ENCODE results near the gene AKAP1.
"Not testable (repeated sequence)": the region's sequence is repeated elsewhere in the genome, so short reads cannot be mapped to it uniquely, and the experiment has no call there.

AKAP1 gene

GRCh38 chr17:57102122-57102521 lies 17.1 kb downstream of the AKAP1 start:
- H3K9me3 ChIP-seq (ENCODE audit: severe bottlenecking) = no peaks in the 10 kb centered on the region
- TF ChIP-seq CTCF (IDR thresholded peaks at IDR 0.05; ENCODE audit: low read depth, low read length) = no peak
- H3K36me3 ChIP-seq = peaks cover 14% of the 10 kb centered on the region
- H3K27ac ChIP-seq = no peak overlapping the region
- no peak for DNase-seq
- no peaks in the 10 kb centered on the region for H3K27me3 ChIP-seq (ENCODE audit: insufficient read depth, low read depth, severe bottlenecking)
- no peak overlapping the region for H3K4me3 ChIP-seq (ENCODE audit: low read depth, low read length)

- H3K27ac ChIP-seq; DNase-seq; H3K9me3 ChIP-seq (ENCODE audit: severe bottlenecking); H3K4me3 ChIP-seq (ENCODE audit: low read depth, low read length); H3K27me3 ChIP-seq (ENCODE audit: insufficient read depth, low read depth, severe bottlenecking): not testable (repeated sequence)
- H3K36me3 ChIP-seq = peaks cover 18% of the 10 kb centered on the region
Measured at GRCh38 chr17:57102660-57103059, 17.6 kb downstream of the AKAP1 start.

GRCh38 chr17:57104461-57105175 lies 19.6 kb downstream of the AKAP1 start:
- Histone ChIP-seq H3K4me3 (ENCODE audit: low read depth, low read length) (no peak overlapping the region), H3K36me3 (peaks cover 32% of the 10 kb centered on the region), H3K27me3 (ENCODE audit: insufficient read depth, low read depth, severe bottlenecking) (no peaks in the 10 kb centered on the region), H3K9me3 (ENCODE audit: severe bottlenecking) (no peaks in the 10 kb centered on the region), H3K27ac (no peak overlapping the region; the same call in 1 of the 2 replicates)
- DNase-seq = no peak
- no peak for TF ChIP-seq CTCF (IDR thresholded peaks at IDR 0.05; ENCODE audit: low read depth, low read length)

GRCh38 chr17:57105591-57105990 lies 20.5 kb downstream of the AKAP1 start:
- TF ChIP-seq CTCF (IDR thresholded peaks at IDR 0.05; ENCODE audit: low read depth, low read length) = no peak
- Histone ChIP-seq H3K27me3 (ENCODE audit: insufficient read depth, low read depth, severe bottlenecking) (no peaks in the 10 kb centered on the region), H3K4me3 (ENCODE audit: low read depth, low read length) (no peak overlapping the region), H3K27ac (peak overlapping the region; percentile 86), H3K9me3 (ENCODE audit: severe bottlenecking) (no peaks in the 10 kb centered on the region), H3K36me3 (peaks cover 42% of the 10 kb centered on the region)
- no peak for DNase-seq

- peak; percentile 90 for DNase-seq
- peaks cover 49% of the 10 kb centered on the region for H3K36me3 ChIP-seq
- H3K27ac ChIP-seq = peak overlapping the region; percentile 86
- peak; percentile 94 for TF ChIP-seq CTCF (IDR thresholded peaks at IDR 0.05; ENCODE audit: low read depth, low read length)
- no peak overlapping the region for H3K4me3 ChIP-seq (ENCODE audit: low read depth, low read length)
- no peaks in the 10 kb centered on the region for H3K27me3 ChIP-seq (ENCODE audit: insufficient read depth, low read depth, severe bottlenecking)
- H3K9me3 ChIP-seq (ENCODE audit: severe bottlenecking) = no peaks in the 10 kb centered on the region
Measured at GRCh38 chr17:57106107-57106835, 21.2 kb downstream of the AKAP1 start.

- Histone ChIP-seq H3K27me3 (ENCODE audit: insufficient read depth, low read depth, severe bottlenecking) (no peaks in the 10 kb centered on the region), H3K4me3 (ENCODE audit: low read depth, low read length) (no peak overlapping the region), H3K27ac (peak overlapping the region; percentile 86), H3K9me3 (ENCODE audit: severe bottlenecking) (no peaks in the 10 kb centered on the region), H3K36me3 (peaks cover 55% of the 10 kb centered on the region)
- no peak for TF ChIP-seq CTCF (IDR thresholded peaks at IDR 0.05; ENCODE audit: low read depth, low read length)
- no peak for DNase-seq
Measured at GRCh38 chr17:57106836-57107497, 21.9 kb downstream of the AKAP1 start.

Data from WERI-Rb-1 (cell line).